HepG2 (cell line): ENCODE measurements around the gene NAT9. TPM values are rescaled to one million over a fixed set of nuclear protein-coding genes. Genes with fewer than 3 reads are reported as not detected.

Source experiments
- AGO2 ChIP-seq: fragments of 200-400 bp; formaldehyde crosslinking; optimal IDR thresholded peaks from 2 replicates; pipeline ENCODE3; 2017; ENCODE audit warnings: mild to moderate bottlenecking, low read depth, low read length, moderate library complexity
- ATF5 ChIP-seq: sonication (generic); formaldehyde crosslinking; IDR thresholded peaks from 2 replicates; pipeline ENCODE4 v1.4.0; 2020; ENCODE audit warnings: mild to moderate bottlenecking, low read depth, missing genetic modification reagents
- BCL6 ChIP-seq: IDR thresholded peaks from 2 replicates; pipeline ENCODE4 v1.6.1; 2016; ENCODE audit warnings: missing genetic modification reagents, missing compliant biosample characterization
- CSRNP2 ChIP-seq: sonication (generic); formaldehyde crosslinking; conservative IDR thresholded peaks from 2 replicates; pipeline ENCODE4 v1.8.0; 2022; ENCODE audit warnings: low read depth, missing genetic modification reagents
- FOXC1 ChIP-seq: sonication (generic); formaldehyde crosslinking; IDR thresholded peaks from 2 replicates; pipeline ENCODE4 v1.8.0; 2022; ENCODE audit warnings: mild to moderate bottlenecking, missing genetic modification reagents, borderline replicate concordance
- FOXM1 ChIP-seq: sonication (generic); formaldehyde crosslinking; IDR thresholded peaks from 2 replicates; pipeline ENCODE4 v1.5.0; 2020; ENCODE audit warnings: missing genetic modification reagents
- FOXP4 ChIP-seq: sonication (generic); formaldehyde crosslinking; IDR thresholded peaks from 2 replicates; pipeline ENCODE4 v1.4.0; 2020; ENCODE audit warnings: missing genetic modification reagents
- KAT8 ChIP-seq: IDR thresholded peaks from 2 replicates; pipeline ENCODE4 v1.6.1; 2016; ENCODE audit warnings: missing genetic modification reagents, missing compliant biosample characterization
- KDM1A ChIP-seq: IDR thresholded peaks from 2 replicates; pipeline ENCODE4 v1.6.1; 2016; ENCODE audit warnings: missing compliant biosample characterization
- RXRB ChIP-seq: IDR thresholded peaks from 2 replicates; pipeline ENCODE4 v1.6.1; 2016; ENCODE audit warnings: borderline replicate concordance, missing genetic modification reagents, missing compliant biosample characterization
- SRSF4 ChIP-seq: fragments of 200-400 bp; formaldehyde crosslinking; IDR thresholded peaks from one replicate; pipeline ENCODE4 v1.6.1; 2018; ENCODE audit warnings: mild to moderate bottlenecking, low read depth, low read length, moderate library complexity; ENCODE audit not compliant: poor library complexity, severe bottlenecking
- SRSF9 ChIP-seq: fragments of 200-400 bp; formaldehyde crosslinking; IDR thresholded peaks from 2 replicates; pipeline ENCODE4 v1.6.1; 2018; ENCODE audit warnings: borderline replicate concordance, mild to moderate bottlenecking, low read depth, low read length; ENCODE audit not compliant: insufficient read depth, poor library complexity, severe bottlenecking
- STAT5B ChIP-seq: sonication (generic); formaldehyde crosslinking; IDR thresholded peaks from 2 replicates; pipeline ENCODE4 v1.4.0; 2020; ENCODE audit warnings: missing genetic modification reagents
- TRIM24 ChIP-seq: sonication (generic); formaldehyde crosslinking; IDR thresholded peaks from 2 replicates; pipeline ENCODE4 v1.8.0; 2022; ENCODE audit warnings: mild to moderate bottlenecking, missing genetic modification reagents
- YY1 ChIP-seq: IDR thresholded peaks from 2 replicates; pipeline ENCODE4 v1.6.1; 2011; ENCODE audit warnings: low read length, low read depth, moderate library complexity, mild to moderate bottlenecking; ENCODE audit not compliant: insufficient read depth, insufficient replicate concordance
- ZFP41 ChIP-seq: sonication (generic); formaldehyde crosslinking; IDR thresholded peaks from 2 replicates; pipeline ENCODE4 v1.4.0; 2020; ENCODE audit warnings: mild to moderate bottlenecking, missing genetic modification reagents, borderline replicate concordance
- ZNF143 ChIP-seq: sonication (generic); formaldehyde crosslinking; IDR thresholded peaks from 2 replicates; pipeline ENCODE4 v1.4.0; 2020; ENCODE audit warnings: missing genetic modification reagents
- ZNF652 ChIP-seq: IDR thresholded peaks from 2 replicates; pipeline ENCODE4 v1.6.1; 2016; ENCODE audit warnings: low read depth, borderline replicate concordance
- ZNF672 ChIP-seq: sonication (generic); formaldehyde crosslinking; IDR thresholded peaks from 2 replicates; pipeline ENCODE4 v1.8.1; 2022; ENCODE audit warnings: missing genetic modification reagents
- ZNF720 ChIP-seq: sonication (generic); formaldehyde crosslinking; IDR thresholded peaks from 2 replicates; pipeline ENCODE4 v1.4.0; 2020; ENCODE audit warnings: missing genetic modification reagents
- polyA plus RNA-seq, 8 experiments: library from polyadenylated mRNA; depleted of rRNA in 3 of 8; stranded (reverse) in 7 of 8; unstranded in 1 of 8; fragments of >200 nt; fragmentation: Illumina TruSeq in 4 of 8; extraction: Trizol in 4 of 8; gene quantifications; 2 replicates each; pipeline versions ENCODE4 v1.2.1 to v1.2.3, GENCODE V29; 2011 to 2016; ENCODE audit warnings: low read depth in 4 of 8, missing spikeins in 1 of 8, mixed read lengths in 1 of 8; ENCODE audit not compliant: insufficient read depth in 1 of 8
- total RNA-seq, 5 experiments: library from RNA; depleted of rRNA; stranded (reverse); fragments of >200 nt; fragmentation: Illumina TruSeq; extraction: Trizol; gene quantifications; 2 replicates each; pipeline ENCODE4 v1.2.3, GENCODE V29; 2016; ENCODE audit warnings: low read depth in 1 of 5
- TF ChIP-seq, protein P1 (sequence below): sonication (generic); formaldehyde crosslinking; conservative IDR thresholded peaks from 2 replicates; pipeline ENCODE4 v1.4.0; 2020; ENCODE audit warnings: missing genetic modification reagents
- TF ChIP-seq, protein P2 (sequence below): sonication (generic); formaldehyde crosslinking; IDR thresholded peaks from 2 replicates; pipeline ENCODE4 v1.4.0; 2020; ENCODE audit warnings: missing genetic modification reagents

The NAT9 gene
- total and polyA plus RNA-seq, 2 of the 13 experiments (the other 11 are each of a cell fraction or from before 2014, with no cell fraction given): 39.7 to 44.2 TPM

DNA sequence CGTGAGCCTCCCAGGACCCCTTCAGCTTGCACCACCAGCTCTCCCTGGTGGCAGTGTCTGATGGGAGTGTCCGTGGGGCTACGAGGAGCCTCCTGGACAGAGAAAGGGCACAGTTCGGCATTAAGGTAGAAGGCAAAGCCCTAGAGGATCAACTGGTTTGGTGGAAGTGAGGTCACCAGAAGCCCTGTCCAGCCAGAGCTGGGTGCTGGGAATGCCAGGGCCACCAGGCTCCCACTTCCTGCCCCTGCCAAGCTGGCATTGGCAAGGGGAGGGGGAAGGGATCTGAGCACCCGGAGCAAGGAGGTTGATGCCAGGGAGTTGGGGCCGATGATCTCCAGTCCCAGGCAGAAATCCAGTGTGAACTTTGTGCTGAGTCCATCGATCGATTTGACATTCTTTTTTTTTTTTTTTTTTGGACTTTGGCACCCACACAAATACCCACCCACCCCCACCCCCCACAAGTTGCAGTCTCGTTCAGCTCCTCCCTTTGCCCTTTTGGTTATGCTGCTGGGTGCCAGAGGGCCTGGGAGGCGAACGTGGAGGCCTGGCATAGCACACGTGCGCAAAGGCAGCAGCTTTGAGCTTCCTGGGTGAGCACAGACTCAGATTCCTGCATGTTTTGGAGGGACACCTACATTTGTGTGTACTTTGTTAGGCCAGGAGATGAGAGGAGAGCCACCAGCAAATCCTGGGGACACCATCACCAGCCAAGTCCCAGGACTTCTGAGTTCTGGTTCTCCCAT, 25.6 kb downstream of the NAT9 start (continued):
- TF ChIP-seq CSRNP2 (CRISPR knock-in tag) (no peak), RXRB (peak; percentile 87), AGO2 (peak; percentile 72), BCL6 (peak; percentile 65; the same call in 1 of the 2 replicates), ZNF720 (CRISPR knock-in tag) (no peak), KDM1A (CRISPR knock-in tag) (peak; percentile 46; the same call in 1 of the 2 replicates), ZNF652 (CRISPR knock-in tag) (peak; percentile 79; the same call in 1 of the 2 replicates), SRSF4 (no peak), ZNF672 (CRISPR knock-in tag) (no peak), STAT5B (CRISPR knock-in tag) (no peak), SRSF9 (no peak), ZNF143 (0 out of 2 replicates have a peak, but pooled peaks have one; percentile 22), YY1 (peak; percentile 60), ZFP41 (CRISPR knock-in tag) (no peak; the same call in 1 of the 2 replicates), ATF5 (CRISPR knock-in tag) (no peak), FOXC1 (CRISPR knock-in tag) (no peak; the same call in 1 of the 2 replicates), KAT8 (CRISPR knock-in tag) (0 out of 2 replicates have a peak, but pooled peaks have one; percentile 28), TRIM24 (CRISPR knock-in tag) (peak; percentile 59; the same call in 1 of the 2 replicates), FOXP4 (CRISPR knock-in tag) (peak; percentile 89), FOXM1 (CRISPR knock-in tag) (peak; percentile 74; the same call in 1 of the 2 replicates)
- TF ChIP-seq, protein P1, sequence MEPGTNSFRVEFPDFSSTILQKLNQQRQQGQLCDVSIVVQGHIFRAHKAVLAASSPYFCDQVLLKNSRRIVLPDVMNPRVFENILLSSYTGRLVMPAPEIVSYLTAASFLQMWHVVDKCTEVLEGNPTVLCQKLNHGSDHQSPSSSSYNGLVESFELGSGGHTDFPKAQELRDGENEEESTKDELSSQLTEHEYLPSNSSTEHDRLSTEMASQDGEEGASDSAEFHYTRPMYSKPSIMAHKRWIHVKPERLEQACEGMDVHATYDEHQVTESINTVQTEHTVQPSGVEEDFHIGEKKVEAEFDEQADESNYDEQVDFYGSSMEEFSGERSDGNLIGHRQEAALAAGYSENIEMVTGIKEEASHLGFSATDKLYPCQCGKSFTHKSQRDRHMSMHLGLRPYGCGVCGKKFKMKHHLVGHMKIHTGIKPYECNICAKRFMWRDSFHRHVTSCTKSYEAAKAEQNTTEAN (CRISPR knock-in tag): peak; percentile 80
- TF ChIP-seq, protein P2, sequence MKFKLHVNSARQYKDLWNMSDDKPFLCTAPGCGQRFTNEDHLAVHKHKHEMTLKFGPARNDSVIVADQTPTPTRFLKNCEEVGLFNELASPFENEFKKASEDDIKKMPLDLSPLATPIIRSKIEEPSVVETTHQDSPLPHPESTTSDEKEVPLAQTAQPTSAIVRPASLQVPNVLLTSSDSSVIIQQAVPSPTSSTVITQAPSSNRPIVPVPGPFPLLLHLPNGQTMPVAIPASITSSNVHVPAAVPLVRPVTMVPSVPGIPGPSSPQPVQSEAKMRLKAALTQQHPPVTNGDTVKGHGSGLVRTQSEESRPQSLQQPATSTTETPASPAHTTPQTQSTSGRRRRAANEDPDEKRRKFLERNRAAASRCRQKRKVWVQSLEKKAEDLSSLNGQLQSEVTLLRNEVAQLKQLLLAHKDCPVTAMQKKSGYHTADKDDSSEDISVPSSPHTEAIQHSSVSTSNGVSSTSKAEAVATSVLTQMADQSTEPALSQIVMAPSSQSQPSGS (CRISPR knock-in tag): peak; percentile 48; the same call in 1 of the 2 replicates
